H9 (cell line): ENCODE measurements around the gene ULK4. TPM values are rescaled to one million over a fixed set of nuclear protein-coding genes. Genes with fewer than 3 reads are reported as not detected.

Experiments used
- DNase-seq: peaks from one replicate; pipeline ENCODE4 v3.0.0-alpha.2; 2017
- H2AFZ ChIP-seq: one replicate; pipeline ENCODE4 v1.6.1; 2013; ENCODE audit warnings: mild to moderate bottlenecking, low read length, control low read depth, moderate library complexity
- H2AK5ac ChIP-seq: 2 replicates; pipeline ENCODE4 v1.6.1; 2013; ENCODE audit warnings: low read length, control low read depth, mixed read lengths; ENCODE audit not compliant: insufficient read length
- H2BK120ac ChIP-seq: one replicate; pipeline ENCODE4 v1.6.1; 2013; ENCODE audit warnings: low read depth, mild to moderate bottlenecking, low read length, control low read depth, inconsistent platforms; ENCODE audit not compliant: poor library complexity, severe bottlenecking
- H2BK12ac ChIP-seq: 2 replicates; pipeline ENCODE4 v1.6.1; 2013; ENCODE audit warnings: low read length, control low read depth, mixed read lengths, low read depth; ENCODE audit not compliant: insufficient read length
- H2BK15ac ChIP-seq: 2 replicates; pipeline ENCODE4 v1.6.1; 2013; ENCODE audit warnings: low read depth, low read length, control low read depth
- H2BK20ac ChIP-seq: one replicate; pipeline ENCODE4 v1.6.1; 2013; ENCODE audit warnings: low read depth, mild to moderate bottlenecking, low read length, control low read depth, inconsistent platforms; ENCODE audit not compliant: poor library complexity, severe bottlenecking
- H2BK5ac ChIP-seq: 2 replicates; pipeline ENCODE4 v1.6.1; 2013; ENCODE audit warnings: low read length, control low read depth, mixed read lengths; ENCODE audit not compliant: insufficient read length
- H3K14ac ChIP-seq: 2 replicates; pipeline ENCODE4 v1.6.1; 2013; ENCODE audit warnings: low read length, control low read depth; ENCODE audit not compliant: insufficient read depth
- H3K18ac ChIP-seq: 2 replicates; pipeline ENCODE4 v1.6.1; 2013; ENCODE audit warnings: low read depth, mild to moderate bottlenecking, mixed read lengths, low read length, control low read depth; ENCODE audit not compliant: insufficient read length
- H3K23ac ChIP-seq: 2 replicates; pipeline ENCODE4 v1.6.1; 2013; ENCODE audit warnings: low read length, control low read depth, mixed read lengths, low read depth; ENCODE audit not compliant: insufficient read length
- H3K23me2 ChIP-seq: 2 replicates; pipeline ENCODE4 v1.6.1; 2013; ENCODE audit warnings: low read depth, mild to moderate bottlenecking, mixed read lengths, low read length, control low read depth; ENCODE audit not compliant: insufficient read length, poor library complexity, severe bottlenecking
- H3K27ac ChIP-seq: 2 replicates; pipeline ENCODE4 v1.5.1; 2013; ENCODE audit warnings: low read length, control low read depth, mixed read lengths, low read depth; ENCODE audit not compliant: insufficient read length
- H3K27me3 ChIP-seq: 2 replicates; pipeline ENCODE4 v1.6.1; 2013; ENCODE audit warnings: low read length, control low read depth, inconsistent platforms; ENCODE audit not compliant: insufficient read depth
- H3K4ac ChIP-seq: 2 replicates; pipeline ENCODE4 v1.6.1; 2013; ENCODE audit warnings: low read depth, mild to moderate bottlenecking, control low read depth, inconsistent platforms, low read length, moderate library complexity
- H3K4me1 ChIP-seq: 2 replicates; pipeline ENCODE4 v1.6.1; 2013; ENCODE audit warnings: low read length, control low read depth, inconsistent platforms; ENCODE audit not compliant: insufficient read depth
- H3K4me2 ChIP-seq: 2 replicates; pipeline ENCODE4 v1.6.1; 2013; ENCODE audit warnings: low read length, control low read depth, mixed read lengths; ENCODE audit not compliant: insufficient read length, insufficient read depth
- H3K56ac ChIP-seq: 2 replicates; pipeline ENCODE4 v1.6.1; 2013; ENCODE audit warnings: low read depth, mild to moderate bottlenecking, mixed read lengths, low read length, control low read depth; ENCODE audit not compliant: insufficient read length
- H3K79me1 ChIP-seq: 2 replicates; pipeline ENCODE4 v1.6.1; 2013; ENCODE audit warnings: low read depth, mild to moderate bottlenecking, moderate library complexity, low read length, control low read depth, inconsistent platforms; ENCODE audit not compliant: insufficient read depth, poor library complexity, severe bottlenecking
- H3K79me2 ChIP-seq: 2 replicates; pipeline ENCODE4 v1.6.1; 2013; ENCODE audit warnings: low read length, control low read depth, inconsistent platforms; ENCODE audit not compliant: insufficient read depth
- H3K9ac ChIP-seq: 2 replicates; pipeline ENCODE4 v1.6.1; 2013; ENCODE audit warnings: low read length, control low read depth, mixed read lengths; ENCODE audit not compliant: insufficient read length; ENCODE audit errors: extremely low read depth
- H3K9me3 ChIP-seq: one replicate; pipeline ENCODE4 v1.6.1; 2013; ENCODE audit warnings: low read depth, low read length, inconsistent platforms; ENCODE audit not compliant: control insufficient read depth
- H3T11ph ChIP-seq: one replicate; pipeline ENCODE4 v1.6.1; 2013; ENCODE audit warnings: mild to moderate bottlenecking, low read length, control low read depth, inconsistent platforms
- H4K20me1 ChIP-seq: one replicate; pipeline ENCODE4 v1.6.1; 2013; ENCODE audit not compliant: control insufficient read depth, insufficient read length, insufficient read depth
- H4K5ac ChIP-seq: 2 replicates; pipeline ENCODE4 v1.6.1; 2013; ENCODE audit warnings: low read depth, mild to moderate bottlenecking, mixed read lengths, low read length, control low read depth; ENCODE audit not compliant: insufficient read length
- H4K8ac ChIP-seq: replicated peaks from 2 replicates; pipeline ENCODE4 v1.6.1; 2013; ENCODE audit warnings: low read length, control low read depth, mixed read lengths, low read depth; ENCODE audit not compliant: insufficient read length
- H4K91ac ChIP-seq: 2 replicates; pipeline ENCODE4 v1.6.1; 2013; ENCODE audit warnings: low read depth, mild to moderate bottlenecking, moderate library complexity, mixed read lengths, low read length, control low read depth; ENCODE audit not compliant: insufficient read length
- H3K27ac Mint-ChIP-seq, 3 experiments: 2 replicates in 2 of 3; 3 replicates in 1 of 3; pipeline ENCODE4 v1.8.0; 2020 to 2021; ENCODE audit warnings: mixed read lengths in 3 of 3, mild to moderate bottlenecking in 1 of 3, moderate library complexity in 1 of 3
- H3K27me3 Mint-ChIP-seq: 2 replicates; pipeline ENCODE4 v1.8.0; 2021; ENCODE audit warnings: low read depth, mild to moderate bottlenecking, moderate library complexity, mixed read lengths
- H3K36me3 Mint-ChIP-seq, 3 experiments: 2 replicates in 2 of 3; 3 replicates in 1 of 3; pipeline ENCODE4 v1.8.0; 2020 to 2021; ENCODE audit warnings: low read depth in 3 of 3, mixed read lengths in 3 of 3; ENCODE audit not compliant: insufficient read depth in 1 of 3
- H3K4me1 Mint-ChIP-seq, 2 experiments: 2 replicates each; pipeline ENCODE4 v1.8.0; 2020; ENCODE audit warnings: mixed read lengths in 2 of 2
- H3K4me3 Mint-ChIP-seq, 2 experiments: 2 replicates in 1 of 2; 3 replicates in 1 of 2; pipeline ENCODE4 v1.8.0; 2020 to 2021; ENCODE audit warnings: mild to moderate bottlenecking in 2 of 2, mixed read lengths in 2 of 2, moderate library complexity in 1 of 2
- H3K9me3 Mint-ChIP-seq, 2 experiments: 2 replicates in 1 of 2; 3 replicates in 1 of 2; pipeline ENCODE4 v1.8.0; 2020; ENCODE audit warnings: mild to moderate bottlenecking in 2 of 2, mixed read lengths in 2 of 2, moderate library complexity in 1 of 2
- CTCF ChIP-seq: fragments of 200-600 bp; sonication (generic); conservative IDR thresholded peaks from 3 replicates; pipeline ENCODE4 v1.8.0; 2021; ENCODE audit warnings: antibody characterized with exemption, mild to moderate bottlenecking
- WGBS: extraction: QIAGEN DNeasy Blood & Tissue Kit; methylation state at CpG from one replicate; pipeline ENCODE4 v1.1.7; 2013; ENCODE audit warnings: missing lambda C conversion rate, low lambda C conversion rate, mixed read lengths; ENCODE audit not compliant: insufficient read length; ENCODE audit errors: extremely low coverage; 5-methylcytosine and 5-hydroxymethylcytosine counted together
- total RNA-seq: library from RNA; stranded (reverse); gene quantifications from 2 replicates; pipeline ENCODE4 v1.2.1, GENCODE V29; 2021

Gene ULK4
- total RNA-seq, 1 experiment from 2014 or later = 12.9 TPM

GRCh38 chr3:41450416-41451231 is 511.3 kb downstream of the ULK4 start:
- no peak overlapping the region for H3K4ac ChIP-seq
- no peak overlapping the region for H3K23ac ChIP-seq
- peaks cover 4 to 7% of the 10 kb centered on the region in 2 experiments for H3K4me1 Mint-ChIP-seq
- no peak overlapping the region for H3K4me3 Mint-ChIP-seq
- no peak overlapping the region for H2AFZ ChIP-seq
- no peaks in the 10 kb centered on the region for H3K79me2 ChIP-seq
- no CpG with 5 or more reads among the region's 4 CpGs for WGBS
- H4K5ac ChIP-seq = no peak overlapping the region
- H3K79me1 ChIP-seq = no peaks in the 10 kb centered on the region
- no peaks in the 10 kb centered on the region for H3K27me3 Mint-ChIP-seq
- H3K9me3 Mint-ChIP-seq = peaks cover 0 to 5% of the 10 kb centered on the region in 2 experiments; a peak in 2 of 5 replicates
- TF ChIP-seq CTCF = peak; percentile 58
- no peaks in the 10 kb centered on the region for H3K23me2 ChIP-seq
- no peak overlapping the region for H3T11ph ChIP-seq
- no peaks in the 10 kb centered on the region for H3K27me3 ChIP-seq
- DNase-seq = no peak
- no peak overlapping the region for H3K56ac ChIP-seq
- H4K8ac ChIP-seq = no peak overlapping the region
- no peak overlapping the region for H2AK5ac ChIP-seq
- no peak overlapping the region for H2BK5ac ChIP-seq
- no peak overlapping the region for H3K14ac ChIP-seq
- H2BK20ac ChIP-seq = no peak overlapping the region
- H3K9me3 ChIP-seq = no peaks in the 10 kb centered on the region
- peaks cover 4 to 7% (median 6%) of the 10 kb centered on the region in 3 experiments for H3K36me3 Mint-ChIP-seq
- H4K20me1 ChIP-seq = no peaks in the 10 kb centered on the region
- no peak overlapping the region for H3K9ac ChIP-seq
- H3K4me1 ChIP-seq = no peaks in the 10 kb centered on the region
- no peak overlapping the region for H3K27ac ChIP-seq
- no peak overlapping the region for H2BK15ac ChIP-seq
- no peak overlapping the region for H2BK12ac ChIP-seq
- no peak overlapping the region for H3K27ac Mint-ChIP-seq
- no peak overlapping the region for H3K4me2 ChIP-seq
- no peak overlapping the region for H3K18ac ChIP-seq
- H4K91ac ChIP-seq = no peak overlapping the region
- H2BK120ac ChIP-seq = no peak overlapping the region
